GM12864 (cell line): ENCODE measurements around the gene NKX1-1.

Experiments
- DNase-seq: peaks from one replicate; pipeline ENCODE4 v3.0.0-alpha.2; 2011; ENCODE audit warnings: low read depth
- H3K4me3 ChIP-seq: 2 replicates; pipeline ENCODE4 v1.5.1; 2011; ENCODE audit warnings: mild to moderate bottlenecking, low read depth, low read length, control low read depth
- TF ChIP-seq, protein P1 (sequence below): IDR thresholded peaks from 2 replicates; pipeline ENCODE4 v1.5.1; 2011; ENCODE audit warnings: low read depth, mild to moderate bottlenecking, moderate library complexity, low read length, control low read depth, inconsistent platforms; ENCODE audit errors: missing control alignments

The NKX1-1 gene

GRCh38 chr4:1381181-1381621 is 25.0 kb downstream of the NKX1-1 start:
- DNase-seq, result no peak
- H3K4me3 ChIP-seq, result no peak overlapping the region
- TF ChIP-seq, protein P1, sequence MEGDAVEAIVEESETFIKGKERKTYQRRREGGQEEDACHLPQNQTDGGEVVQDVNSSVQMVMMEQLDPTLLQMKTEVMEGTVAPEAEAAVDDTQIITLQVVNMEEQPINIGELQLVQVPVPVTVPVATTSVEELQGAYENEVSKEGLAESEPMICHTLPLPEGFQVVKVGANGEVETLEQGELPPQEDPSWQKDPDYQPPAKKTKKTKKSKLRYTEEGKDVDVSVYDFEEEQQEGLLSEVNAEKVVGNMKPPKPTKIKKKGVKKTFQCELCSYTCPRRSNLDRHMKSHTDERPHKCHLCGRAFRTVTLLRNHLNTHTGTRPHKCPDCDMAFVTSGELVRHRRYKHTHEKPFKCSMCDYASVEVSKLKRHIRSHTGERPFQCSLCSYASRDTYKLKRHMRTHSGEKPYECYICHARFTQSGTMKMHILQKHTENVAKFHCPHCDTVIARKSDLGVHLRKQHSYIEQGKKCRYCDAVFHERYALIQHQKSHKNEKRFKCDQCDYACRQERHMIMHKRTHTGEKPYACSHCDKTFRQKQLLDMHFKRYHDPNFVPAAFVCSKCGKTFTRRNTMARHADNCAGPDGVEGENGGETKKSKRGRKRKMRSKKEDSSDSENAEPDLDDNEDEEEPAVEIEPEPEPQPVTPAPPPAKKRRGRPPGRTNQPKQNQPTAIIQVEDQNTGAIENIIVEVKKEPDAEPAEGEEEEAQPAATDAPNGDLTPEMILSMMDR, result no peak

DNA sequence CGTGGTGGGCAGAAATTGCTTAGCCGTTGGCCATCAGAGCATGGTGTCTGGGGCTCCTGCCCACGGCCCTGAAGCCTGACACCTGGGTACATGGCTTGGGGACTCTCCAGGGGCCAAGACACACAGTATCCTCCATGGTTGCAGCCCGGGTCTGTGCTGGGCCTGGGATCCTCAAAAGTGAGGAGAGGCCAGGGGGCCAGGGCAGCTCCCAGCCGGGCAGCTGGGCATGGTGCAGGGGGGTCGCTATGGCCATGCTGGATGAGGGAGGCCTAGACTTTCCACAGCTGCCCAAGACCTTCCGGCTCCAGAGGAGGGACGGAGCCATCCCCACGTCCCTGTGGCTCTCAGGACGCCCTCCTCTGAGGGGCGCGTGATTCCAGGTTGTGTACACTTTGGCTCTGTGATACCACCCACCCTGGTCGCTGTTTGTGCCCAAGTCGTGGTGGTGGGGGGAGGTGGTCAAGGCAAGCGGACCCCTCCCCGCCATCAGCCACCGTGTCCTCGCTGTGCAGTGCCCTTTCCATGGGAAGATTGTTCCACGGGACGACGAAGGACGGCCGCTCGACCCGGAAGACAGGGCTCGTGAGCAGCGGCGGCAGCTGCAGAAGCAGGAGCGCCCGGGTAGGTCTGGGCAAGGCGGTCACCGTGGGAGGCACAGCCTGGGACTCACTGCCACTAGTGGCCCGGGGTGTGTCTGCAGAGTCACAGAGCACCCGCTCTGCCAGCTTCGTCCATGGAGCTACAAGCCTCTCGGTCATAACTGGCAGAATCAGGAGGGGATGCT is 25.7 kb downstream of the NKX1-1 start:
- DNase-seq, result no peak
- no peak overlapping the region for H3K4me3 ChIP-seq
- TF ChIP-seq, protein P1, result no peak

GRCh38 chr4:1379801-1380331 is 26.4 kb downstream of the NKX1-1 start:
- no peak for DNase-seq

GRCh38 chr4:1379351-1379781 is 26.9 kb downstream of the NKX1-1 start:
- TF ChIP-seq, protein P1, result no peak
- no peak for DNase-seq
- H3K4me3 ChIP-seq, result no peak overlapping the region

More at GRCh38 chr4:1379801-1380331, 26.4 kb downstream of the NKX1-1 start:
- H3K4me3 ChIP-seq, result no peak overlapping the region
- TF ChIP-seq, protein P1, result no peak

DNA sequence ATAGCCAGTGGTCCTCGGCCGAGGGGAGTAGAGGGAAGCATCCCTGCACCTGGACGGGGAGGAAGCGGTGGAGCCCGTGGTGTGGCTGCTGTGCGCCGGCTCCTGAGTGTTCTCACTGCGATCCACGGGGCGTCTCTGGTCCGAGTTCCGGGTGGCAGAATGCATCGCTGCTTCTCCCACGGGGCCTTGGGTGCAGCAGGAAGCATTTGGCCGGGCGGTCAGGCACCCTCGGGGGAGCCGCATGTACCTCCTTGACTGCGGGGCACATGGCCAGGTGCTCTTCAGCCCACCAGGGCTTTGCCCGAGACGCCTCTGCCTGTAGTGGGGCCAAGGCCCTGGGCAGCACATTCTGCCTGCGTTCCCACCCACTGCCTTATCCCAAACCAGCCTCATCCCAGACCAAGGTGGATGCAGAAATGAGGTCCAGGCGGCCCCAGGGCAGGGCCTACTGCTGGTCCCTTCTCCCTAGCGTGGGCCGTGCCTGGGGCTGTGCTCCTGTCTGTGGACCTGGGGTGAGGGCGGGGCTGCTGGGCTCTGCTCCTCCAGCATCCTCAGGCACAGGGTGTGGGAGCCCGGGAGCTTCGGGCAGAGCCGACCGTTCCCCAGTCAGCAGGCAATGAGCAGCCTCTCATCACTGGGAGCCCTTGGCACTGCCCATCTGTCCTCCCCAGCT is 27.5 kb downstream of the NKX1-1 start:
- no peak overlapping the region for H3K4me3 ChIP-seq
- TF ChIP-seq, protein P1, result no peak
- no peak for DNase-seq

- H3K4me3 ChIP-seq, result no peak overlapping the region
- DNase-seq, result no peak
- TF ChIP-seq, protein P1, result no peak
These were observed 28.5 kb downstream of the NKX1-1 start for GRCh38 chr4:1377606-1378261.
